HG02571 (cell line): Measurements from ENCODE around the gene CTNNAL1.
"Not testable (repeated sequence)": the region's sequence is repeated elsewhere in the genome, so short reads cannot be mapped to it uniquely, and the experiment has no call there.

Experiments
- ATAC-seq: cut with Tn5 transposase; IDR thresholded peaks from one replicate; pipeline ENCODE4 v1.9.1; 2021; ENCODE audit warnings: mild to moderate bottlenecking, moderate library complexity; ENCODE audit not compliant: unreplicated experiment

Gene CTNNAL1

GRCh38 chr9:109012876-109013678 is at the start of gene CTNNAL1:
CTNNAL1 (minus strand) TSS chr9:109013499; CDS start chr9:109013442, 57 bp downstream.
- peak; percentile 63 for ATAC-seq

GRCh38 chr9:109062543-109062942 is 49.2 kb upstream of the CTNNAL1 start:
- ATAC-seq = no peak

GRCh38 chr9:109060191-109060590 is 46.9 kb upstream of the CTNNAL1 start:
- ATAC-seq = no peak

- not testable (repeated sequence) for ATAC-seq
Measured at GRCh38 chr9:109053121-109053520, 39.8 kb upstream of the CTNNAL1 start.

- ATAC-seq = no peak
Measured at GRCh38 chr9:109052416-109052815, 39.1 kb upstream of the CTNNAL1 start.

GRCh38 chr9:109051733-109052132 is 38.4 kb upstream of the CTNNAL1 start:
- ATAC-seq = no peak

- ATAC-seq = no peak
Measured at GRCh38 chr9:109050444-109050843, 37.1 kb upstream of the CTNNAL1 start.

GRCh38 chr9:109048822-109049221 is 35.5 kb upstream of the CTNNAL1 start:
- no peak for ATAC-seq

- ATAC-seq = no peak
Measured at GRCh38 chr9:109047259-109047658, 34.0 kb upstream of the CTNNAL1 start.

GRCh38 chr9:109046346-109046745 is 33.0 kb upstream of the CTNNAL1 start:
- ATAC-seq = no peak

GRCh38 chr9:109043578-109043977 is 30.3 kb upstream of the CTNNAL1 start:
- no peak for ATAC-seq

- no peak for ATAC-seq
Measured at GRCh38 chr9:109040571-109040970, 27.3 kb upstream of the CTNNAL1 start.

GRCh38 chr9:109039539-109039938 is 26.2 kb upstream of the CTNNAL1 start:
- no peak for ATAC-seq

GRCh38 chr9:109037946-109038715 is 24.8 kb upstream of the CTNNAL1 start:
- no peak for ATAC-seq

GRCh38 chr9:109036744-109037680 is 23.7 kb upstream of the CTNNAL1 start:
- no peak for ATAC-seq

- ATAC-seq = no peak
Measured at GRCh38 chr9:109035684-109036423, 22.6 kb upstream of the CTNNAL1 start.

- ATAC-seq = no peak
Measured at GRCh38 chr9:109033941-109034700, 20.8 kb upstream of the CTNNAL1 start.

- no peak for ATAC-seq
Measured at GRCh38 chr9:109031241-109031640, 17.9 kb upstream of the CTNNAL1 start.

GRCh38 chr9:109030426-109030825 is 17.1 kb upstream of the CTNNAL1 start:
- ATAC-seq = no peak

- ATAC-seq = no peak
Measured at GRCh38 chr9:109028457-109028856, 15.2 kb upstream of the CTNNAL1 start.
